ENCODE data around the gene TARDBP.
A peak's percentile ranks its signal among the peaks of the same experiment; 100 is the strongest.
"Not testable (repeated sequence)": the region's sequence is repeated elsewhere in the genome, so short reads cannot be mapped to it uniquely, and the experiment has no call there.

Gene TARDBP

GRCh38 chr1:11012260-11013159 is at the start of gene TARDBP:
TARDBP (plus strand) TSS chr1:11012654; CDS start chr1:11013728, 1,074 bp downstream.
- DNase-seq (ENCODE audit: extremely low read depth in 1 of 2, low read depth in 1 of 2): peak; percentile 71 to 84

GRCh38 chr1:10965546-10966226 is 46.8 kb upstream of the TARDBP start:
- no peak for DNase-seq (ENCODE audit: extremely low read depth in 1 of 2, low read depth in 1 of 2)

DNA sequence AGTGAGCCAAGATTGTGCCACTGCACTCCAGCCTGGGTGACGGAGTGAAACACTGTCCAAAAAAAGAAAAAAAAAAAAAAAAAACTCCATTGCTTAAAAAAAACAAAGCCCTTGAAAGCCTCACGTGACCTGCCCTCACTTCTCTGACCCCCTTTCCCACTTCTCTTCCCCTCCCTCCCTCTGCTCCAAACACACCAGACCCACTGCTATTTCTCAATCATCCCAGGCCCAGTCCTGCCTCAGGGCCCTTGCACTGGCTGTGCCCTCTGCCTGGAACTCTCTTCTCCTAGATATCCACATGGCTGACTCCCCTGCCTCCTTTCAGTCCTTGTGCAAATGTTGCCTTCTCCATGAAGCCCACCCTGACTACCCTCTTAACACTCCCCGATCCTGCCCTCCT is 45.4 kb upstream of the TARDBP start:
- no peak for DNase-seq (ENCODE audit: extremely low read depth in 1 of 2, low read depth in 1 of 2)

DNA sequence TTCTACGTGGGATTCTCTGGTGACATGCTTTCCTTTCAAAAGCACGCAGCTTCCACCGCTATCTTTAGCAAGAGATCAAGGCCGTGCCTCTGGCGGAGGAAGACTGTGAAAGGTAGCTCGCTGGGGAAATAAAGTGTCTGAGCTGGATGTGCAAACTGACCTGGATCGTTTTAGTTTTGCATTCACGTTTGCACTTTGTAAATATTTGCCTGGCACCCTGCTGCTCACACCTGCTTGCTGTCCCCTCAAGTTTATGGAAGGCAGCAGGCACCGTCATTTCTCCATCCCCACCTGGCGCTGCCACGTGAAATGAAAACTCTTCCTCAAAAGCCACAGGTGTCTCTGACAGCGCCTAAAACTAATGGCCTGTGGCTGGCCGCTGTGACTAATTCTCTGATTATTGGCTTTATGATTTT is 44.0 kb upstream of the TARDBP start:
- DNase-seq (ENCODE audit: extremely low read depth in 1 of 2, low read depth in 1 of 2): no peak

GRCh38 chr1:10969267-10969970 is 43.0 kb upstream of the TARDBP start:
- DNase-seq (ENCODE audit: extremely low read depth in 1 of 2, low read depth in 1 of 2): no peak

DNA sequence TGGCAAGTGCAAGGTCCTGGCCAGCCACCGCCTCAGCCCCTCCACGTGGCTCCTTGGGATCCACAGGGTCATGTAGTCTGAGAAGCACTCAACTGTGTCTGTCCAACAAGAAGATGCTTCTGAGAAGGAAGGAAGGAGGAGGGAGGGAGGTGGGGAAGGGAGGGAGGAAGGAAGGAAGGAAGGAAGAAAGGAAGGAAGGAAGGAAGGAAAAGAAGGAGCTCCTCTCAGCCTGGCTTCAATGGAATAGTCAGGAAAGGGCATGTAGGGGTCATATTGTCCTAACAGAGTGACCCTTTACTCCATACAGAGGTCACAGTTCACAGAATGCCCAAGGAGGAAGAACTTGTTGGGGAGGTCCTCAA is 42.5 kb upstream of the TARDBP start:
- no peak for DNase-seq (ENCODE audit: extremely low read depth in 1 of 2, low read depth in 1 of 2)

- no peak for DNase-seq (ENCODE audit: extremely low read depth in 1 of 2, low read depth in 1 of 2)
Measured at GRCh38 chr1:10973552-10973951, 38.9 kb upstream of the TARDBP start.

- DNase-seq (ENCODE audit: extremely low read depth in 1 of 2, low read depth in 1 of 2): no peak
Measured at GRCh38 chr1:10973956-10974881, 38.2 kb upstream of the TARDBP start.

GRCh38 chr1:10975567-10976326 is 36.7 kb upstream of the TARDBP start:
- DNase-seq (ENCODE audit: extremely low read depth in 1 of 2, low read depth in 1 of 2): no peak

DNA sequence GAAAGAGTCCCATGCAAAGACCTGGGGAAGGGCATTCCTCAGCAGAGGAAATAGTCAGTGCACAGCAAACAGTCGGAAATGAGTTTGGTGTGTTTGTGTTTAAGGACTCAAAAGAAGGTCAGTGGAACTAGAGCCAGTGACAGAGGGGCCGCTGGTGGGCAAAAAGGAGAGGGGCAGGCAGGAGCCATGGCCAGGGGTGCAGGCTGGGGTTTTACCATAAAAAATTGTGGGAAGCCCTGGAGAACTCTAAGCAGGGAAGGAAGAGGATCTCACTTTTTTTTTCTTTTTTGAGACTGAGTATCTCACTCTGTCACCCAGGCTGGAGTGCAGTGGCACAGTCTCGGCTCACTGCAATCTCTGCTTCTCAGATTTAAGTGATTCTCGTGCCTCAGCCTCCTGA is 33.7 kb upstream of the TARDBP start:
- DNase-seq (ENCODE audit: extremely low read depth in 1 of 2, low read depth in 1 of 2): no peak

GRCh38 chr1:10979483-10979920 is 33.0 kb upstream of the TARDBP start:
- DNase-seq (ENCODE audit: extremely low read depth in 1 of 2, low read depth in 1 of 2): no peak

GRCh38 chr1:10980094-10980577 is 32.3 kb upstream of the TARDBP start:
- DNase-seq (ENCODE audit: extremely low read depth in 1 of 2, low read depth in 1 of 2): no peak

DNA sequence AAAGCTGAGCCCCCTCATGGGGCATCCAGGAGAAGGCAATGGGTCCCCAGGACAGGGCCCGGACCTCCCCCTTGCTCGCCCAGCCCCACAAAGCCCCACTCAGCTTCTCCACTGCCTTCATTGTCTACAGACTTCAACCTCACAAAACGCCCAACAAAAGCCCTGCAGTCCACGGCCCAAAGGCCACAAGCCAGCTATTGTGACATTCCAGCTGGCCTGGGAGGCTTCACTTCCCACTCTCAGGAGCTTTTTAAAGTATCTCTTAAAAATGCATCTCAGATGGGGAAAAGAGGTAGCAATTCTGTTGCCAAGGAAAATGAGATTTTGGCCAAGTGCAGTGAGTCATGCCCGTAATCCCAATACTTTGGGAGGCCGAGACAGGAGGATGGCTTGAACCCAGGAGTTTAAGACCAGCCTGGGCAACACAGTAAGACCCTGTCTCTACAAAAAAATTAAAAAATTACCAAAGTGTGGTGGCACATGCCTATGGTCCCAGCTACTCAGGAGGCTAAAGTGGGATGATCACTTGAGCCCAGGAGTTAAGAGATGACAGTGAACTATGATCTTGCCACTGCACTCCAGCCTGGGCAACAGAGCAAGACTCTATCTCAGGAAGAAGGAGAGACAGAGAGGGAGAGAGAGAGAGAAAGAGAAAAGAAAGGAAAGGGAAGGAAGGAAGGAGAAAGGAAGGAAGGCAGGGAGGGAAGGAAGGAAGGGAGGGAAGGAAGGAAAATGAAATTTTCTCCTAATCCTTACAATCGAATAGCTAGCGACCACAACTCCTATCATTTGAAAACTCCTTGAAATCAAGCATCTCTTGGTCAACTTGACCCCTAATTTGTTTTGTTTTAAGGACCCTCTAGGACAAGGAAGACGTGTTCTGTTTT is 31.4 kb upstream of the TARDBP start:
- no peak for DNase-seq (ENCODE audit: extremely low read depth in 1 of 2, low read depth in 1 of 2)

DNA sequence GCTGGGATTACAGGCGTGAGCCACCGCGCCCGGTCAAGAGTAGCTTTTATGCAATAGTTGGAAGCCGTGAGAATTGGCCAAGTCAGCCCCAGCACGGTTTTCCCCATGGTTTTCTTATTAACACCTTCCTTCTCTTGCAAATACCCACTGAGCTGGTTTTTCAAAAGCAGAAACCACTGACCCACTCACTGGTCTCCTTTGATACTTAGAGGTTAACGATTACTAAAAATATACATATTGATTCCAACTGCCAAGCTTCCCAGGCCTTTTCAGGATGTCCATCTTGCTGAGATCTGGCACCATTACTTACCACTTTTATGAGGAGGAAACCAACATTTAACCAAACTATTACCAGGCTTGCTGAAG is 25.9 kb upstream of the TARDBP start:
- no peak for DNase-seq (ENCODE audit: extremely low read depth in 1 of 2, low read depth in 1 of 2)

GRCh38 chr1:10987840-10988417 is 24.5 kb upstream of the TARDBP start:
- no peak for DNase-seq (ENCODE audit: extremely low read depth in 1 of 2, low read depth in 1 of 2)

DNA sequence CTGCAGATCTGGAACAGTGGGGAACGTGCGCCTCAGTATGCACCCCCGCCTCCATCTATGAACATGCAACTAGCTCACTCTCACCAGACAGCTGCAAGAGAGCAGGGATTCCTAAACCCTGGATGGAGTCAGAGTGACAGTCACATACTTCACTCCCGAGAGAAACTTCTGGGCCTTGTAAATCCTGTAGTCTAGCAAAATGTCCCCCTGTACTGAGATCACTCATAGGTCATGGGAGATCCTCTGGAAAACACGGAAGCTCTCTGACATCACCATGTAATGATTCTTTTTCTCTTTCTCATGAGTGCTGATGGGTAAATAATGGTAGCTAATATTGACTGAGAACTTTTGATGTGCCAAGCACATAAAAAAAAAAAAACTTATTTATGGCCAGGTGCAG is 23.4 kb upstream of the TARDBP start:
- DNase-seq (ENCODE audit: extremely low read depth in 1 of 2, low read depth in 1 of 2): no peak

DNA sequence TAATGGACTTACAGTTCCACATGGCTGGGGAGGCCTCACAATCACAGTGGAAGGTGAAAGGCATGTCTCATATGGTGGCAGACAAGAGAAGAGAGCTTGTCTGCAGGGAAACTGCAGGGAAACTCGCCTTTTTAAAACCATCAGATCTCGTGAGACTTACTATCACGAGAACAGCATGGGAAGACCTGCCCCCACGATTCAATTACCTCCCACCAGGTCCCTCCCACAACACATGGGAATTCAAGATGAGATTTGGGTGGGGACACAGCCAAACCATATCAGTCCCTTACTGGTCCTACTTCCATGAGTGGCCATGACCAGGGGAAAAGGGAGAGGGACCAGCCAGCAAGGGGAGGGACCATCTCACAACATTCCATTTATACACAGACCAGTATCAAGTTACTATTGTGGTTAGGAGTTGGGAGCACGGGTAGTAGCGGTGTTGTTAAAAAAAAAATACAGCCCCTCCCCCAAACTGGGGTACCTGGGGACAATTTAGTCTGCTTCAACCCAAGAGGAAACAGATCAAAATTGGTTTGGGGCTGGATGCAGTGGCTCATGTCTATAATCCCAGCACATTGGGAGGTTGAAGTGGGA is 22.4 kb upstream of the TARDBP start:
- DNase-seq (ENCODE audit: extremely low read depth in 1 of 2, low read depth in 1 of 2): not testable (repeated sequence)

GRCh38 chr1:10990828-10991227 is 21.6 kb upstream of the TARDBP start:
- no peak for DNase-seq (ENCODE audit: extremely low read depth in 1 of 2, low read depth in 1 of 2)
